BLaER1 (cell line): ENCODE data around the gene CDH13.
A peak's percentile ranks its signal among the peaks of the same experiment; 100 is the strongest.

Experiments
- H3K27ac ChIP-seq: shearing (Covaris generic); formaldehyde crosslinking; 2 replicates; pipeline ENCODE4 v1.8.1; 2022
- H3K27me3 ChIP-seq: shearing (Covaris generic); formaldehyde crosslinking; 2 replicates; pipeline ENCODE4 v1.8.1; 2022
- H3K36me3 ChIP-seq: shearing (Covaris generic); formaldehyde crosslinking; 2 replicates; pipeline ENCODE4 v1.8.1; 2022
- H3K4me1 ChIP-seq: shearing (Covaris generic); formaldehyde crosslinking; 2 replicates; pipeline ENCODE4 v1.8.1; 2022
- H3K4me2 ChIP-seq: shearing (Covaris generic); formaldehyde crosslinking; 2 replicates; pipeline ENCODE4 v1.8.1; 2022
- H3K4me3 ChIP-seq: shearing (Covaris generic); formaldehyde crosslinking; 2 replicates; pipeline ENCODE4 v1.8.1; 2022
- H3K9ac ChIP-seq: shearing (Covaris generic); formaldehyde crosslinking; 2 replicates; pipeline ENCODE4 v1.8.1; 2022
- H3K9me3 ChIP-seq: shearing (Covaris generic); formaldehyde crosslinking; 2 replicates; pipeline ENCODE4 v1.8.1; 2022
- H4K20me1 ChIP-seq: shearing (Covaris generic); formaldehyde crosslinking; 2 replicates; pipeline ENCODE4 v1.8.1; 2022
- Cebpa-rat ChIP-seq: shearing (Covaris generic); IDR thresholded peaks from 2 replicates; pipeline ENCODE4 v1.8.1; 2022

The CDH13 gene

DNA sequence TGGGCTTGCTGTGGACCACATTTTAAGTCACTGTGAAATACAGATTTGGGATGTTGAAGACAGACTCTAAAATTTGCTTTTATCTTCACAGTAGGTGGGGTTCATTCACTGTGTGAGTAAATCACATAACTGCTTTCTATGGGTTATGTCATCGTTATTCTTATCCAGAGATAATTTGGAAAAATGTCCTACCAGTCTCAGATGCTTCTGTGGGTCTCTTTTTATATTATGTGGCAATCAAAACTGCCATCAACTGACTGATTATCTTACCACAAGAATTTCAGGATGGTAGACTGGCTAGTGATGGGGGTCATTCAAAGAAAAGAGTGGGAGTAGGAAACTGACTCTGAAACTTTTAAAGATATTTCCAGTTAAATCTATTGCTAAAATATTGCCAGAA lies 1184.1 kb downstream of the CDH13 start:
- Histone ChIP-seq H3K9me3 (no peaks in the 10 kb centered on the region), H3K27ac (no peak overlapping the region), H3K4me1 (peaks cover 48% of the 10 kb centered on the region), H3K36me3 (peaks cover 44% of the 10 kb centered on the region), H3K9ac (no peak overlapping the region), H3K4me3 (no peak overlapping the region), H3K27me3 (no peaks in the 10 kb centered on the region), H4K20me1 (peaks cover 48% of the 10 kb centered on the region), H3K4me2 (peak overlapping the region; percentile 98; the same call in 1 of the 2 replicates)
- no peak for TF ChIP-seq Cebpa-rat

DNA sequence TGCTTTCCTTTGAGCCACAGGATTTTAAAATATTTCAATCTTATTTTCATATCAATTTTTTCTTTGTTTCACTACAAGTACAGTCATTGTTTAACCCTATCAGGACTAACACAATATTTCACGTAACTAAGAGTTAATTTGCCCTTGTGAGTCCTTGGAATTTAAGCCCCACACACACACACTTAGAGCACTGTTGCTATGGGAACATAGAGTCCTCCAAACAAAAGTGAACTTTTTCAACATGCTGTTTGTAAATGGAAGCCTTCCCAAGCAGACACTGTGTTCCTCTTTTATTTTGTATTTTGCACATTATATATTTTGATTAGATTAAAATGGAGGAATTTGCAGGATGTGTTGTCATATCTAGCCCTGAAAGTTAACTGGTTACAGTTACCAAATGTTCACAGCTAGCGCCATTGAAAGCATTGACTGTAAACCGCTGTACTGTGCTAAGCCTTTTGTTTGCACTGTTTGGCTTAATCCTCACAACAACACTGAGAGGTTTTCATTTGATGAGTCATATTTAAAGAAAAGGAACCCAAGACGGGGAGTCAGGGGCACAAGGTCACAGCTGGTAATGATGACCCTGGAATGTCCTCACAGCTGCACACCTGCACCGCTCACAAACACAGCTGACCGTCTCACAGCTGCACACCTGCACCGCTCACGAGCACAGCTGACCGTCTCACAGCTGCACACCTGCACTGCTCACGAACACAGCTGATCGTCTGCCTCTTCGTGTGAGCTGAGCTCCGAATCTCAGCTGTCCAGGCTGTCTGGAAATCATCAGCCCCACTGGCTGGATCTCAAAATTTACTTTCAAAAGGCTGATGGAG lies 1187.3 kb downstream of the CDH13 start:
- no peak overlapping the region for H3K4me2 ChIP-seq

DNA sequence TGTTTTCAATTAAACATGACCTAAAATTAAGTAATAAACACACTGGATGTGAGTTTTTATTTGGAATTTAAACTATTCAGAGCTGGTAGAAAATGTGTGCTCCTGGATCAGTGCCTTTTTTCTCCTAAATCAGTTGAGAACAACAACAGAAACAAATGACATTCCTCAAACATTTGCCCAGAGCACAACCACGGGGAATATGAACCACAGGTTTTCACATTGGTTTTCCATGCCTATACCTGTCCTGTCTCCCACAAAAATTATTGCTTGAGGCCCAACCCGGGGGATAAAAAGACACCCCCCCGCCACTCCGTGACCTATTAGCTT lies 1187.9 kb downstream of the CDH13 start:
- Histone ChIP-seq H3K9ac (no peak overlapping the region), H3K4me1 (peaks cover 22% of the 10 kb centered on the region), H4K20me1 (peaks cover 35% of the 10 kb centered on the region), H3K27ac (no peak overlapping the region), H3K27me3 (no peaks in the 10 kb centered on the region), H3K4me3 (no peak overlapping the region), H3K9me3 (no peaks in the 10 kb centered on the region), H3K36me3 (peaks cover 43% of the 10 kb centered on the region), H3K4me2 (no peak overlapping the region)
- no peak for TF ChIP-seq Cebpa-rat

More for the DNA sequence above, 1187.3 kb downstream of the CDH13 start:
- Histone ChIP-seq H3K9ac (no peak overlapping the region), H3K9me3 (no peaks in the 10 kb centered on the region), H3K27ac (no peak overlapping the region), H3K36me3 (peaks cover 44% of the 10 kb centered on the region), H4K20me1 (peaks cover 40% of the 10 kb centered on the region), H3K27me3 (no peaks in the 10 kb centered on the region), H3K4me1 (peaks cover 28% of the 10 kb centered on the region), H3K4me3 (no peak overlapping the region)
- TF ChIP-seq Cebpa-rat = no peak

DNA sequence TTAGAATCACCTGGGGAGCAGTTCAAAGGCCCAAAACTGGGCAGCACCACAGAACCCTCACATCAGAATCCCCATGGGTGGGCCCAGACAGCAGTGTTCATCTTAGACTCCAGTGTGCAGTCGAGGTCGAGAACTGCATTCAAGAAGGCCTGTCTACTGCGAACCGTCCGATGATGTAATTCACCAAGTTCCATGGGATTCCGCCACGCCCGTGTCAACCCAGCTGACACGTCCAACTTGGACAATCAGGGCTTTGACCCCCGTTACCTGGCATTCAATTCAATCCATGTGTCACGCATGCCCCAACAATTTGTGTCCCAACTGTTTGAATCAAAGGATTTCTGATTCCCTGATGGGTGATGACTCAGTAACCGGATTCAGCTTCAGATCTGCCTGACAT lies 1190.3 kb downstream of the CDH13 start:
- peaks cover 10% of the 10 kb centered on the region for H3K4me1 ChIP-seq
- H3K36me3 ChIP-seq = peaks cover 19% of the 10 kb centered on the region
- H3K4me2 ChIP-seq = no peak overlapping the region
- H3K9me3 ChIP-seq = no peaks in the 10 kb centered on the region
- H3K27me3 ChIP-seq = no peaks in the 10 kb centered on the region
- TF ChIP-seq Cebpa-rat = no peak
- H3K4me3 ChIP-seq = no peak overlapping the region
- H4K20me1 ChIP-seq = peaks cover 15% of the 10 kb centered on the region; the same call in 1 of the 2 replicates
- H3K9ac ChIP-seq = no peak overlapping the region
- no peak overlapping the region for H3K27ac ChIP-seq

DNA sequence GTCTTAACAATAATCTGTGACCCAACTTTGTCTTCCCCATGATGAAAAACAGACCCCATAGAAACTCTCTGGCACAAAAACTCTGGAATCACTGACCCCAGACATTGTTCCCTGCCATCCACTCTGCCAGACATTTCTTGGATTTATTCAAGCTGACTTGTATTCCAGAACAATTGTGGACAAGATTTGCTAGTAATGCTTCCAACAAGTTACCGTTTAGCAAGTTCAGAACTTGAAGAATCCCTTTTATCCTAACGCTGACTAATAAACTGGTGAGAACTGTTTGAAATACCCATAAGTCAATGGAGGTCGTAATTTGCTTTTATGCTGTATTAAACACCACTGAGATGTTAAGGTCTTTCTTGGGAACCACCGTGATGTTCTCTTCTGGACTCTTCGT lies 1191.5 kb downstream of the CDH13 start:
- Histone ChIP-seq H3K4me3 (no peak overlapping the region), H3K36me3 (peaks cover 6% of the 10 kb centered on the region), H3K9me3 (no peaks in the 10 kb centered on the region), H3K27me3 (no peaks in the 10 kb centered on the region), H3K4me2 (no peak overlapping the region), H3K9ac (no peak overlapping the region), H3K4me1 (peaks cover under 1% of the 10 kb centered on the region; the same call in 1 of the 2 replicates), H4K20me1 (peaks cover 2% of the 10 kb centered on the region; the same call in 1 of the 2 replicates), H3K27ac (no peak overlapping the region)
- TF ChIP-seq Cebpa-rat = no peak

DNA sequence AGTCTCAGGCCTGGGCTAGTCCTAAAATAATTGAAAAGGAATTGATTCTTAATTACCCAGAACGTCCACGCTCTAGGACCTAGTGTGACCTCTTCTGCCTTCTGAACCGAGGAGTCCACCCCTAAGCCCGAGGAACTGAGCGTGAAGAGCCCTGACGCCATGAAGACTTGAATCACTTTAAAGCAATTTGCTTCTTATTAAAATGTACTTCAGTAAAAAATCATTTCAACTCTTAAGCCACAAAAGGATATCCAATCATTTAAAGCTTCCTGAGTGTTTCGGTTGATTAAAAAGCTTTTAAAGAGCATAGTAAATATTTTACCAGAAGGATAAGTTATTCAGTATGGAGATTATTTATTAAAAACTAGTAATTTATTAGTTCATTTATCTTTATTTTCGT lies 1192.6 kb downstream of the CDH13 start:
- no peaks in the 10 kb centered on the region for H3K27me3 ChIP-seq

DNA sequence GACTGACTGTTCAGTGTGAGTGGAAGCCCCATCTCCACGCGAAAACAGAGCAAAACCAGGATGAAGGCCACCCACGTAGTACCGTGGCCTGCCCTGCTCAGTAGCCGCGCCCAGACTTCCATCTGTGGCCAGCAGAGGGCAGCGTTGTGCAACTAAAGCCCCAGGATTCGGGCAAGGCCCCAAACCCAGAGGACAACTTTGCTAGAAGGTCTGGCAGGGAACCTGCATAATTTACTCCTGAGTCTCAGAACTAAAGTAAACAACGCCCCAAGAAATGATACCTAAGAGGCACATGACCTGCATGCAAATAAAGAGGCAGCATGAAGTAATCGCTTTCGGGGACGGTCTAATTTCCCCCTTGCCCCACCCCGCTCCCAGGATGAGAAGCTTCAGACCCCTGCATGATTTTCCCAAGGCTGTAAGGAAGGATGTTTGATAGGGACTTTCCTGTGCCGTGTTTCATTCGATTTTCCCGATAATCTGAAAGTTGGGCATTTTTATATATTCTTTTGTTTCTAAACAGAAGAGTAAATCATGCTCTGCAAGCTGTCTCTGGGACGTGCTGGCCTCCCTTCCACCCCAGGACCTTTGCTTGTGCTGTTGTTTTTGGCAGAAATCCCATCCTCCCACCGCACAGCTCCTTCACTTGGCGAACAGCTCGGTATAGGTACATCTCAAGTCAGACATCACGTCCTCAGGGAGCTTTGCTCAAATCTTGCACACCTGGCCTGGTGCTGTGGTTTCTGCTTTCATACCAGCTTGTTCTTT lies 1199.6 kb downstream of the CDH13 start:
- TF ChIP-seq Cebpa-rat = no peak

More for the DNA sequence above, 1192.6 kb downstream of the CDH13 start:
- Histone ChIP-seq H3K36me3 (0 out of 2 replicates have a peak, but pooled peaks cover 1% of the 10 kb centered on the region), H3K9me3 (no peaks in the 10 kb centered on the region), H3K9ac (no peak overlapping the region), H3K27ac (no peak overlapping the region), H4K20me1 (no peaks in the 10 kb centered on the region), H3K4me3 (no peak overlapping the region), H3K4me2 (no peak overlapping the region), H3K4me1 (no peaks in the 10 kb centered on the region)
- no peak for TF ChIP-seq Cebpa-rat

DNA sequence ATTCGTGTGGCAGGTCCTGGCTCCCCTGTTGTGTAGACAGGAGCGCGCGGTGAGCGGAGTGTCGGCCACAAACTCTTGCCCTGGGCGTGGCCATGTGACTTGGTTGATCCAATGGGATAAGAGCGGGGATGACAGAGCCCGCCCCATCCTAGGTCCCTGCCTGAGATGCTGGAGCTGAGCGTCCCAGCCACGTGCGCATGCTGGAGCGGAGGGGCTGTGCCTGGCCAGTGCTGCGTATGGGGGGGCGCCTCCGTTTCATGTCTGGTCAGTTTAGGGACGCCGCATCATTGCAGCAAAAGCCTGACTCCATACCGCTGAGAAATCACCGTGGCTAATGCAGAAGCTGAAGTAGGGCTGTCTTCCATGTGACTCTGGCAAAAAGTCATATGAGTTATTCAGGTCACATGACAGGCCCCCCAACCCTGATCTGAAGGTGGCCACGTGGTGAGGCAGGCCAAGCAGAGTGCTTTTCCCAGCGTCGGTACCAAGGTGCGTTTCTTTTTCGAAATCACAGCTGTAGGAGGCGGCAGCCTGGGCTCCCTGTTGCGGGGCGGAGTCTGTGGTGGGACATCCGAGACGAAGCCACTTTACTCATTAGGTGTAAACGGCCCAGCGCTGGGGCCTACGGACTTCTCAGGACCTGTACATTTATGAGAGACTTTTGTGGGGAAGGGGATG lies 1203.5 kb downstream of the CDH13 start:
- Histone ChIP-seq H3K27ac (no peak overlapping the region), H3K4me3 (no peak overlapping the region), H3K36me3 (no peaks in the 10 kb centered on the region), H3K9me3 (peaks cover 15% of the 10 kb centered on the region), H3K27me3 (no peaks in the 10 kb centered on the region), H3K4me2 (no peak overlapping the region), H3K9ac (no peak overlapping the region), H4K20me1 (no peaks in the 10 kb centered on the region), H3K4me1 (peaks cover 11% of the 10 kb centered on the region)
- no peak for TF ChIP-seq Cebpa-rat

More for the DNA sequence above, 1199.6 kb downstream of the CDH13 start:
- H3K4me1 ChIP-seq = no peaks in the 10 kb centered on the region
- no peak overlapping the region for H3K9ac ChIP-seq
- H3K27ac ChIP-seq = no peak overlapping the region
- H3K27me3 ChIP-seq = no peaks in the 10 kb centered on the region
- no peaks in the 10 kb centered on the region for H4K20me1 ChIP-seq
- no peaks in the 10 kb centered on the region for H3K36me3 ChIP-seq
- no peak overlapping the region for H3K4me3 ChIP-seq
- no peak overlapping the region for H3K4me2 ChIP-seq
- H3K9me3 ChIP-seq = no peaks in the 10 kb centered on the region

DNA sequence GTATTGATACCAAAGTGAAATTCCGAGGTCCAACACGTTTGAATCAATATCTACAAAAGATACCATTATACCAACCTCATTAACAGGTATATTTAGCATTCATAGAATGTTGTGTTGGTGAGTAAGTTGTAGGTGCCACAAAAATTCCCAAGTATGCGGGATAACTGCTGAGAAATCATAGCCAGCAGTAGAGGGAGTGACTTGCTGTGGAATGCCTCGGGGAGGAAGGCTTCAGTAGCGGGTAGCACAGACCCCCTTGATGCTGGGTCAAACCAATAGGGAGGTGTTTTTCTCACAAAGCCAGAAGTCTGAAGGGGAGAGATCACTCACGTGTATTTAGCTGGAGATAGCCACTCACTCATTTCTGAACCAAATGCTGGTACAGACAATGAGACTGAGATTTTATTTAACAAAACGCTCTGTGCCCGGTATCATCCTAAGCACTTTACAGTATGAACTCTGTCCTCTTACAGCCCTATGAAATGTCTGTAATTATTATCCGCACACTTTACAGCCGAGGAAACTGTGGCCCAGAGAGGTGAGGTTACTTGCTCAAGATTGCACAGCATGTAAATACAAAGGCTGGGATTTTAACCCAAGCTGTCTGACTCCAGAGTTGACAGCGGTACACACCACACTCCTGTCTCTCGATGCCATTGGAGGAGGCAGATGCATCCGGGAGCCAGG lies 1204.1 kb downstream of the CDH13 start:
- no peak overlapping the region for H3K9ac ChIP-seq
- H3K27me3 ChIP-seq = no peaks in the 10 kb centered on the region
- no peaks in the 10 kb centered on the region for H4K20me1 ChIP-seq
- H3K36me3 ChIP-seq = no peaks in the 10 kb centered on the region
- no peak overlapping the region for H3K27ac ChIP-seq
- H3K9me3 ChIP-seq = peaks cover 15% of the 10 kb centered on the region
- no peak overlapping the region for H3K4me3 ChIP-seq
- no peak overlapping the region for H3K4me2 ChIP-seq
- peaks cover 18% of the 10 kb centered on the region for H3K4me1 ChIP-seq
- no peak for TF ChIP-seq Cebpa-rat
